Measurements from ENCODE around the gene CALHM5. TPM values are rescaled to one million over a fixed set of nuclear protein-coding genes. Genes with fewer than 3 reads are reported as not detected.

The CALHM5 gene
- total RNA-seq, 2 donors from 2014 or later: not detected

DNA sequence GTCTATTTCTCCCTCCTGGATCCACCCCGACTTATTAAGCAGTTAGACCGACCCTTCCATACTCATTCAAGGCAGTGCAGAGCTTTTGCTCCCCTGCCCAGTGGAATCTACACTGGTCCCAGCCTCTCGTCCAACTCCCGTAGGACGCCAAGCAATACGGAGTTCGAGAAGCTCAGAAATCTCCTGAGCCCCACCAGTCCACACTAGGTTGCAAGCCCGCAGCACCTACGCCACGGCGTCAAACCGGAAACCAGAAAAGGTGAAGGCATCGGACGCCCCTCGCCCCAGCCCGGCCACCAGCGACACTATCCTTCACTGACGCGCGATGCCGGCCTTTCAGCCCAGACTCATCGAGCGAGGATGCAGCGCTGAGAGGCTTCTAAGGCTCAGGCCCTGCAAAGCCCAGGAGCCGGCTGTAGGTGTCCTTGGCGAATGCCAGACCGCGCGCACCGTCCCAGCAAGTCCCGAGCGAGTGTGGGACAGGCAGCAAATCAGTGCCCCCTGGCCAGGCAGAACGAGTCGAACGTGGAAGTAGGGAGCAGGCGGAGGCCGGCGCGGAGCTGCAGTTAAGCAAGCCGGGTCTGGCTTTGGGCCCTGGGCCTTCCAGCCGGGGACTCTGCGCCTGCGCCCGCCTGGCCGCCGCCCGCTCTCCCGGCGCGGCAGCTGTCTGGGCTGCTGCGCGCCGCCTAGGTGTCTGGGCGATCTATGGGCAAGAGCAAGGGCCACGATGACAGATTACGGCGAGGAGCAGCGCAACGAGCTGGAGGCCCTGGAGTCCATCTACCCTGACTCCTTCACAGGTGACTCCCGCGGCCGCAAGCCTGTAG lies 59.6 kb downstream of the CALHM5 start, which contains the start of gene RWDD1:
RWDD1 (plus strand) TSS at position 649 of the 827 bp plus-strand sequence; CDS start at position 728, 79 bp downstream.
- Mint-ChIP-seq H3K27me3 (no peaks in the 10 kb centered on the region), H3K4me1 (peaks cover 13% of the 10 kb centered on the region), H3K9me3 (no peaks in the 10 kb centered on the region), H3K36me3 (ENCODE audit: low read depth) (peaks cover 22% of the 10 kb centered on the region), H3K4me3 (peak within 1 kb of the TSS; percentile 93), H3K27ac (peak within 1 kb of the TSS; percentile 98)
- ATAC-seq (replicated peaks): peak; percentile 95

GRCh38 chr6:116571683-116572000 lies 60.2 kb downstream of the CALHM5 start:
- Mint-ChIP-seq H3K4me1 (peaks cover 17% of the 10 kb centered on the region), H3K36me3 (ENCODE audit: low read depth) (peaks cover 28% of the 10 kb centered on the region), H3K4me3 (peak overlapping the region; percentile 93), H3K27me3 (no peaks in the 10 kb centered on the region), H3K9me3 (no peaks in the 10 kb centered on the region), H3K27ac (peak overlapping the region; percentile 98)
- no peak for ATAC-seq (replicated peaks)

- Mint-ChIP-seq H3K9me3 (no peaks in the 10 kb centered on the region), H3K4me1 (peaks cover 20% of the 10 kb centered on the region), H3K27ac (peak overlapping the region; percentile 98), H3K36me3 (ENCODE audit: low read depth) (peaks cover 33% of the 10 kb centered on the region), H3K27me3 (no peaks in the 10 kb centered on the region), H3K4me3 (peak overlapping the region; percentile 93)
- no peak for ATAC-seq (replicated peaks)
Observed at GRCh38 chr6:116572162-116572561, 60.7 kb downstream of the CALHM5 start.

Other genes with a start within 250 kb of the CALHM5 start
- gene TSPYL1, start 231.7 kb upstream of the CALHM5 start, total RNA-seq: 10 to 100 TPM; 47.9 to 64.6 TPM
- gene DSE, start 140.7 kb upstream of the CALHM5 start, total RNA-seq: 10 to 100 TPM; 26.0 to 28.9 TPM
- gene CALHM6, start 50.3 kb upstream of the CALHM5 start, total RNA-seq: 10 to 100 TPM in 1 of 2 donors, 1 to 10 TPM in 1; 7.5 to 18.9 TPM
- gene TRAPPC3L, start 34.0 kb downstream of the CALHM5 start, total RNA-seq: not detected
- not detected for gene CALHM4, start 42.1 kb downstream of the CALHM5 start, total RNA-seq
- gene RWDD1, start 59.9 kb downstream of the CALHM5 start, total RNA-seq: 10 to 100 TPM; 24.4 to 44.6 TPM
- under 1 TPM in 1 of 2 donors, not detected in 1; 0.28 TPM for gene RSPH4A, start 104.8 kb downstream of the CALHM5 start, total RNA-seq
- 10 to 100 TPM; 16.3 to 21.6 TPM for gene ZUP1, start 157.1 kb downstream of the CALHM5 start, total RNA-seq
- 1 to 10 TPM; 7.9 to 8.7 TPM for gene KPNA5, start 169.6 kb downstream of the CALHM5 start, total RNA-seq

Measured in activated T-helper 17 cell treated with anti-CD3 and anti-CD28 coated beads, Interleukin-2, amount 50 U/mL, for 72 hours (primary cell).